H1 (cell line): ENCODE data around the gene DAP. TPM values are rescaled to one million over a fixed set of nuclear protein-coding genes. Genes with fewer than 3 reads are reported as not detected.

Experiments
- ATF3 ChIP-seq: IDR thresholded peaks from 2 replicates; pipeline ENCODE4 v1.6.1; 2011; ENCODE audit warnings: low read depth, mild to moderate bottlenecking, low read length; ENCODE audit not compliant: insufficient read depth
- CHD7 ChIP-seq: fragments of 300-600 bp; sonication (generic); IDR thresholded peaks from 2 replicates; pipeline ENCODE4 v1.7.1; 2012; ENCODE audit warnings: low read length, moderate library complexity, mild to moderate bottlenecking, inconsistent platforms; ENCODE audit not compliant: insufficient replicate concordance
- E2F6 ChIP-seq: IDR thresholded peaks from 2 replicates; pipeline ENCODE4 v1.6.1; 2012; ENCODE audit warnings: inconsistent platforms
- TCF12 ChIP-seq: IDR thresholded peaks from 2 replicates; pipeline ENCODE4 v1.6.1; 2011; ENCODE audit warnings: low read depth, mild to moderate bottlenecking, low read length
- polyA plus RNA-seq, 7 experiments: library from polyadenylated mRNA; depleted of rRNA in 3 of 7; stranded (reverse) in 5 of 7; unstranded in 2 of 7; fragments of >200 nt in 5 of 7; fragments of 200-250 nt in 2 of 7; gene quantifications; 1 replicate in 5 of 7; 2 replicates in 1 of 7; 4 replicates in 1 of 7; pipeline versions ENCODE4 v1.2.1 to v1.2.3, GENCODE V29; 2011 to 2013; ENCODE audit warnings: missing spikeins in 2 of 7, mixed read lengths in 2 of 7
- total RNA-seq: library from RNA; stranded (reverse); fragmentation: NEBNext Ultra II Directional; extraction: Animal tissue kit (Norgen Biotek cat#: 25700); gene quantifications from 2 replicates; pipeline ENCODE4 v1.2.1, GENCODE V29; 2021

The DAP gene
- total and polyA plus RNA-seq, 2 of the 8 experiments (the other 6 are each of a cell fraction or from before 2014, with no cell fraction given): 26.2 to 44.4 TPM

GRCh38 chr5:10633271-10634049, 127.6 kb downstream of the DAP start (continued):
- TF ChIP-seq CHD7: no peak
- TF ChIP-seq E2F6: no peak
- no peak for TF ChIP-seq TCF12
- TF ChIP-seq ATF3: no peak
- TF ChIP-seq, all 59 proteins: peak for 0
